Peyer's patch (tissue), 4 donors: ENCODE results near the gene INO80B.
"Not testable (repeated sequence)": the region's sequence is repeated elsewhere in the genome, so short reads cannot be mapped to it uniquely, and the experiment has no call there.

Source experiments
- CTCF ChIP-seq, 6 experiments: fragments of 450-650 bp in 4 of 6; fragments of 200-600 bp in 2 of 6; sonication (generic) in 1 of 6; IDR thresholded peaks; one replicate each; pipeline ENCODE4 v1.5.1; 2017 to 2019; ENCODE audit warnings: antibody characterized with exemption in 6 of 6, mild to moderate bottlenecking in 3 of 6, moderate library complexity in 1 of 6
- POLR2A ChIP-seq, 2 donors: fragments of 450-650 bp; IDR thresholded peaks; one replicate each; pipeline ENCODE4 v1.5.1; 2017; ENCODE audit warnings: antibody characterized with exemption in 2 of 2, mild to moderate bottlenecking in 2 of 2, moderate library complexity in 2 of 2

DNA sequence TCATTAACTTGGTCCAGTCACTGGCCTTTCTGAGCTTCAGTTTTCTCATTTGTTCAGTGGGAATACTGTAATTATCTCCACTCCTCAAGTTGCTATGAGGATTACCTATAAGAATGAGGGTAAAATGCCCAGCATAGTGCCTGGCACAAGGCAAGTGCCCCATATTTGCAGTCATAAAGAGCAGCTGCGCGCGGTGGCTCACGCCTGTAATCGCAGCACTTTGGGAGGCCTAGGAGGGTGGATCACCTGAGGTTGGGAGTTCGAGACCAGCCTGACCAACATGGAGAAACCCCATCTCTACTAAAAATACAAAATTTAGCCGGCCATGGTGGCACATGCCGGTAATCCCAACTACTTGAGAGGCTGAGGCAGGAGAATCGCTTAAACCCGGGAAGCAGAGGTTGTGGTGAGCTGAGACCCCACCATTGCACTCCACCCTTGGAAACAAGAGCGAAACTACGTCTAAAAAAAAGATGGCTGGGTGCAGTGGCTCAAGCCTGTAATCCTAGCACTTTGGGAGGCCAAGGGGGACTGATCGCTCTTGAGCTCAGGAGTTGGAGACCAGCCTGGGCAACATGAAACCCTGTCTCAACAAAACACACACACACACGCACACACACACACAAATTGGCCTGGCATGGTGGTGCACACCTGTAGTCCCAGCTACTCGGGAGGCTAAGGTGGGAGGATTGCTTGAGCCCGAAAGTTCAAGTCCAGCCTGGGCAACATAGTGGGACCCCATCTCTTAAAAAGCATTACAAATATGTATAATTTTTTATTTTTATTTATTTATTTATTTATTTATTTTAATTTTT, 12.2 kb upstream of the INO80B start:
- TF ChIP-seq CTCF, POLR2A (IDR thresholded peaks at IDR 0.05): not testable (repeated sequence)
